Measurements from ENCODE around the gene TUBA4B.
A peak's percentile ranks its signal among the peaks of the same experiment; 100 is the strongest.

TUBA4B gene

GRCh38 chr2:219218732-219219701, 34.0 kb upstream of the TUBA4B start, which contains the start of gene ABCB6:
Gene ABCB6, minus strand, starts transcription at chr2:219218958. Its CDS starts 285 bp downstream, at chr2:219218673.
- peak; percentile 69 to 77 for DNase-seq

- no peak for DNase-seq
Measured at GRCh38 chr2:219219784-219220532, 33.1 kb upstream of the TUBA4B start.

- no peak for DNase-seq
Measured at GRCh38 chr2:219220652-219221402, 32.2 kb upstream of the TUBA4B start.

- no peak for DNase-seq
Measured at GRCh38 chr2:219221957-219222518, 31.0 kb upstream of the TUBA4B start.

GRCh38 chr2:219223831-219224610, 29.0 kb upstream of the TUBA4B start:
- no peak for DNase-seq

GRCh38 chr2:219225350-219225749, 27.7 kb upstream of the TUBA4B start:
- no peak for DNase-seq

- DNase-seq: no peak
Measured at GRCh38 chr2:219228041-219228910, 24.8 kb upstream of the TUBA4B start.

GRCh38 chr2:219228911-219229304, 24.1 kb upstream of the TUBA4B start:
- peak in 1 of 2 experiments; percentile 29 for DNase-seq

GRCh38 chr2:219229305-219230058, 23.6 kb upstream of the TUBA4B start, which contains the start of the genes ANKZF1 and ATG9A:
Gene ANKZF1, plus strand, starts transcription at chr2:219229806. Its CDS starts 452 bp downstream, at chr2:219230258.
Gene ATG9A, minus strand, starts transcription at chr2:219229636. Its CDS starts 1,612 bp downstream, at chr2:219228024.
- peak; percentile 93 to 98 for DNase-seq

- DNase-seq: no peak
Measured at GRCh38 chr2:219230059-219230540, 22.9 kb upstream of the TUBA4B start.

GRCh38 chr2:219234331-219234730, 18.7 kb upstream of the TUBA4B start:
- DNase-seq: no peak

GRCh38 chr2:219243291-219243761, 9.7 kb upstream of the TUBA4B start:
- no peak for DNase-seq

GRCh38 chr2:219244789-219245147, 8.3 kb upstream of the TUBA4B start:
- DNase-seq: no peak

GRCh38 chr2:219245148-219245898, 7.7 kb upstream of the TUBA4B start, which contains the start of the genes GLB1L and STK16:
Gene GLB1L, minus strand, starts transcription at chr2:219245444. Its CDS starts 1,871 bp downstream, at chr2:219243573.
Gene STK16, plus strand, starts transcription at chr2:219245479. Its CDS starts 521 bp downstream, at chr2:219246000.
- peak; percentile 9 to 67 for DNase-seq

GRCh38 chr2:219245899-219246230, 7.2 kb upstream of the TUBA4B start:
- no peak for DNase-seq

- DNase-seq: no peak
Measured at GRCh38 chr2:219246559-219246958, 6.5 kb upstream of the TUBA4B start.

GRCh38 chr2:219247678-219248642, 5.1 kb upstream of the TUBA4B start:
- no peak for DNase-seq

Data from cerebellar nuclear complex (tissue), 1 donor.